Neural crest cell (in vitro differentiated cells): ENCODE data around the gene BAIAP2. TPM values are rescaled to one million over a fixed set of nuclear protein-coding genes. Genes with fewer than 3 reads are reported as not detected.
A peak's percentile ranks its signal among the peaks of the same experiment; 100 is the strongest.

Source experiments
- DNase-seq: peaks from one replicate; pipeline ENCODE4 v3.0.0; 2021; ENCODE audit warnings: low read depth, mixed read lengths, low spot score
- H3K27ac Mint-ChIP-seq: one replicate; pipeline ENCODE4 v1.8.0; 2021; ENCODE audit warnings: mild to moderate bottlenecking, mixed read lengths; ENCODE audit not compliant: unreplicated experiment
- H3K27me3 Mint-ChIP-seq: 2 replicates; pipeline ENCODE4 v1.8.0; 2021; ENCODE audit warnings: low read depth, mild to moderate bottlenecking, mixed read lengths
- H3K36me3 Mint-ChIP-seq: 2 replicates; pipeline ENCODE4 v1.8.0; 2021; ENCODE audit warnings: low read depth, mild to moderate bottlenecking, mixed read lengths
- H3K4me1 Mint-ChIP-seq: 2 replicates; pipeline ENCODE4 v1.8.0; 2021; ENCODE audit warnings: mixed read lengths
- H3K4me3 Mint-ChIP-seq: one replicate; pipeline ENCODE4 v1.8.0; 2021; ENCODE audit warnings: mild to moderate bottlenecking, mixed read lengths
- H3K9me3 Mint-ChIP-seq: 2 replicates; pipeline ENCODE4 v1.8.0; 2021; ENCODE audit warnings: mixed read lengths
- CTCF ChIP-seq: fragments of 200-600 bp; sonication (generic); conservative IDR thresholded peaks from 2 replicates; pipeline ENCODE4 v1.5.0; 2021; ENCODE audit warnings: antibody characterized with exemption, mild to moderate bottlenecking
- total RNA-seq: library from RNA; stranded (reverse); gene quantifications from 2 replicates; pipeline ENCODE4 v1.2.1, GENCODE V29; 2021

Gene BAIAP2
- total RNA-seq, 1 donor from 2014 or later = 47.5 TPM

- Mint-ChIP-seq H3K4me3 (peak overlapping the region; percentile 16), H3K27ac (no peak overlapping the region), H3K36me3 (no peaks in the 10 kb centered on the region), H3K27me3 (no peaks in the 10 kb centered on the region), H3K9me3 (no peaks in the 10 kb centered on the region), H3K4me1 (peaks cover 35% of the 10 kb centered on the region)
- no peak for DNase-seq
- no peak for TF ChIP-seq CTCF
Measured at GRCh38 chr17:81044428-81044763, 9.4 kb downstream of the BAIAP2 start.

DNA sequence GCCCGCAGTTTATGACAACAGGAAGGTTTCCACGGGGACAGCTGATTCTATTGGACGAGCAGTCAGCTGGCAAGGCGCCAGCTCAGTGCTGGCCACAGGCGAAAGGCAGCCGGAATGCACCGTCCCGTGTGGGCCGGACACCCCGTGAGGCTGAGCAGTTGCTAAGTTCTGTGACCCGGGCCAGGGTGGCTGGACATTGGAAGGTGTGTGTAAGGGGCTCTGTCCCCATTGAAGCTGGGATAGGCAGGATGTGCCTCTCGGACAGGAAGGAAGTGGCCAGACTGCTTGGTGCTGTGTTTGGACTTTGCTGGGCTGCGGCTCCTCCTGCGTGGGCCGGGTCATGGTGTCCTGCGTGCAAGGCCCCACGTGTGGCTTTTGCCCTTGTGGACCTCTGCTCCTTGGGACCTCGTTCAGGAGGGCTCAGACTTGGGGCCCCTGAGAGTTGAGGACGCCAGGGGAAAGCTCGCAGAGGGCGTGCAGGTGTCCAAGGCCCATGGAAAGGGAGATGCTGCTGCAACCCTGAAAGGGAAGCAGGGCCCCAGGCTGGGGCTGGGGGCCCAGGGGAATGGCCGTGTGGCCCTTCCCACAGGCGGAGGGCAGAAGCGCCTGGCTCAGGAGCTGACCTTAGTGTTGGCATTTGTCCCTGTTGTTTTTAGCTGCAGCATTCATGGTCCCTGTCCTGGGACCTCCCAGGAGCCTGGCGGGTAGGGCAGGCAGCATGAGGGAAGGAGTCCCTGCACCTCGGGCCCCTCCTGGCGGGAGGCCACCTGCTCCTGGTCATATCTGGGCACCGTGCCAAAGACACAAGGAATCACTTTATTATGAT, 10.0 kb downstream of the BAIAP2 start:
- peak overlapping the region; percentile 16 for H3K4me3 Mint-ChIP-seq
- no peaks in the 10 kb centered on the region for H3K36me3 Mint-ChIP-seq
- no peak for DNase-seq
- no peaks in the 10 kb centered on the region for H3K27me3 Mint-ChIP-seq
- H3K4me1 Mint-ChIP-seq = peaks cover 34% of the 10 kb centered on the region
- H3K27ac Mint-ChIP-seq = peak overlapping the region; percentile 43
- TF ChIP-seq CTCF = no peak
- H3K9me3 Mint-ChIP-seq = no peaks in the 10 kb centered on the region

GRCh38 chr17:81045590-81046095, 10.7 kb downstream of the BAIAP2 start:
- no peaks in the 10 kb centered on the region for H3K36me3 Mint-ChIP-seq
- no peaks in the 10 kb centered on the region for H3K9me3 Mint-ChIP-seq
- no peak overlapping the region for H3K27ac Mint-ChIP-seq
- no peak for DNase-seq
- no peak overlapping the region for H3K4me3 Mint-ChIP-seq
- peaks cover 28% of the 10 kb centered on the region for H3K4me1 Mint-ChIP-seq
- H3K27me3 Mint-ChIP-seq = no peaks in the 10 kb centered on the region
- no peak for TF ChIP-seq CTCF

DNA sequence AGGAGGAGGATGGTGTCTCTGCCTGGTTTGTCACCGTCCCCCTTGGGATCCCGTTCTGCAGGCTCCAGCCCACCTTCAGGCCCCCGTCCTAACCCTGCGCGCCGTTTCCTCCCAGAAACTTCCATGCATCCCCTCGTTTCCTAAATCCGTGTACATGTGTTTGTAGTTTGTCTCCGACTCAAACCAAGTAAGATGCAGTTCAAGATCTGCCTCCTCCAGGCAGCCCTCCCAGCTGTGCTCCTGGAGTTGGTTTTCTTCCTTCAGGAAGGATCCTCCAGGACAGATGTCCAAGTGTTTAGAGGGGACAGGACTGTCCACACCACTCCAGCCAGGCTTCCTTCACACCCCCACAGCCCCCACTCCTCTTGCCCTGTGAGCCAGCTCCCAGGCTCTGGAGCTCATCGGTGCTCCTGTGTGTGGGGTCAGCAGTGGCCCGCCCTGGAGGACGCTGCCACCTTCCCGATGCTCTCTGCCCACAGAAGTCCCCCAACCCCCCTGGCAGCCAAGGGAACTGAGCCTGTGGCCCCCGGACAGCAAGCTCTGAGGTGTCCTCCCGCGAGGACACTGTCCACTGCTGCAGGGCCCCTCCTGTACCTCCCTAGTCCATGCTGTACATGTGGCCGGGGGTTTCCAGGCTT, 11.3 kb downstream of the BAIAP2 start:
- no peak for DNase-seq
- H3K27ac Mint-ChIP-seq = peak overlapping the region; percentile 57
- H3K4me1 Mint-ChIP-seq = peaks cover 32% of the 10 kb centered on the region
- no peak for TF ChIP-seq CTCF
- H3K9me3 Mint-ChIP-seq = no peaks in the 10 kb centered on the region
- no peaks in the 10 kb centered on the region for H3K36me3 Mint-ChIP-seq
- no peaks in the 10 kb centered on the region for H3K27me3 Mint-ChIP-seq
- H3K4me3 Mint-ChIP-seq = no peak overlapping the region

DNA sequence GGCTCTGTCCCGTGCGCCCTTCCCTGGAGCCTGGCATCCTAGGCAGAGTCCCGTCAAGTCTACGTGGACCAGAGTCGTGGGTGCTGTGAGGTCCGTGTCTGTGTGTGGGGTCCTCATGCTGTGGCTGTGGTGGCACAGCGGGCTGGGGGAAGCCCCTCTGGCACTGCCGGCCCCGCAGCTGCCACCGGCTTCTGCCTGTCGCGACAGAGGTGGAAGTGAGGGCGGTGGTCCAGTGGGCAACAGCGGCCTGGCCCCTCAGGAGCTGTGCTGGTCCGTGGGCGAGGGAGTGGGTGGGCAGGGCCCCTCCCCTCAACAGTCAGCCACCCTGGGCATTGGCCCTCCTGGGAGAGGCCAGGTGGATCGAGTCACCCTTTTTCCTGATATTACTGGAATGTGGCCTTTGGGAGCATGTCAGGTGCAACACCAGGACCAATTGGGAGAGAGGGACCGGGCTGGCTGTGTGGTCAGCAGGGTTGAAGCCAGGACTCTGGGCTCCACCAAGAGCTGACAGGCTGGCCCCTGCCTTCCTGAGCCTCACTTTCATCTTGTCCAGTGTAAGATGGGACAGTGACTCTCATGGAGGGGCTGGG, 11.9 kb downstream of the BAIAP2 start:
- no peak for DNase-seq
- H3K4me1 Mint-ChIP-seq = peaks cover 34% of the 10 kb centered on the region
- H3K27ac Mint-ChIP-seq = no peak overlapping the region
- no peaks in the 10 kb centered on the region for H3K9me3 Mint-ChIP-seq
- H3K27me3 Mint-ChIP-seq = no peaks in the 10 kb centered on the region
- no peaks in the 10 kb centered on the region for H3K36me3 Mint-ChIP-seq
- TF ChIP-seq CTCF = no peak
- H3K4me3 Mint-ChIP-seq = no peak overlapping the region
